Esophagus squamous epithelium (tissue), 4 donors: ENCODE results near the gene BNIPL.

Experiments
- POLR2A ChIP-seq, 4 donors: fragments of 450-650 bp; IDR thresholded peaks; one replicate each; pipeline ENCODE4 v1.6.1; 2017; ENCODE audit warnings: antibody characterized with exemption in 4 of 4, mild to moderate bottlenecking in 4 of 4, moderate library complexity in 3 of 4
- TF ChIP-seq, protein P1 (sequence below), 6 experiments: fragments of 450-650 bp in 4 of 6; fragments of 200-600 bp in 2 of 6; sonication (generic) in 2 of 6; IDR thresholded peaks; one replicate each; pipeline ENCODE4 v1.5.1; 2016 to 2019; ENCODE audit warnings: antibody characterized with exemption in 6 of 6, mild to moderate bottlenecking in 4 of 6, moderate library complexity in 4 of 6

DNA sequence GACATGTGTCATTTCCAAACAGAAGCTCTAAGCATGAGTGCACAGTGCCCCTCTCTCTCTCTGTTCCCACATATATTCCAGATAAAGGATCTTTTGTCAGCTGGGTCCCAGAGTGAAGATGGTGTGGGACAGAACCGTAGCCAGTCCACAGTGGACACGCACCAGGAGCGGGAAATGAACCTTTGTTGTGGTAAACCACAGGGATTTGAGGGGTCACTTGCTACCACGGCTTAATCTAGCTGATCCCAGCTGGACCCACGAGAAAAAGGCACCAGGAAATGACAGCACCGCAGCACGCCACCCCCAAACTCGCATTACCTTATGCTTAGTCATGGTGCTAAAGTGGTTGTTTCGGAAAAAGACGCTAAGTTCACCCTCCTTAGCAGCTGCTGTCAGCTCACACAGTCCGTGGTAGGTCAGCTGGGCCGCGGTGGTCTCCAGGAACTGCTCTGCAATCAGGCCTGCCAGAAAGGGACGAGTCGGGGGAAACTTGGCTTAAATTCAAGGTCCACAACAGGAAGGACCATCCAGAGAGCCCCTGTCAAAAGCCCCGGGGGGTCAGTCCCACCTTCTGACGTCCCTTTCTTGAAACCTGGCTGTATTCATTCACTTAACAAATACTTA lies 37.2 kb upstream of the BNIPL start:
- TF ChIP-seq, protein P1, sequence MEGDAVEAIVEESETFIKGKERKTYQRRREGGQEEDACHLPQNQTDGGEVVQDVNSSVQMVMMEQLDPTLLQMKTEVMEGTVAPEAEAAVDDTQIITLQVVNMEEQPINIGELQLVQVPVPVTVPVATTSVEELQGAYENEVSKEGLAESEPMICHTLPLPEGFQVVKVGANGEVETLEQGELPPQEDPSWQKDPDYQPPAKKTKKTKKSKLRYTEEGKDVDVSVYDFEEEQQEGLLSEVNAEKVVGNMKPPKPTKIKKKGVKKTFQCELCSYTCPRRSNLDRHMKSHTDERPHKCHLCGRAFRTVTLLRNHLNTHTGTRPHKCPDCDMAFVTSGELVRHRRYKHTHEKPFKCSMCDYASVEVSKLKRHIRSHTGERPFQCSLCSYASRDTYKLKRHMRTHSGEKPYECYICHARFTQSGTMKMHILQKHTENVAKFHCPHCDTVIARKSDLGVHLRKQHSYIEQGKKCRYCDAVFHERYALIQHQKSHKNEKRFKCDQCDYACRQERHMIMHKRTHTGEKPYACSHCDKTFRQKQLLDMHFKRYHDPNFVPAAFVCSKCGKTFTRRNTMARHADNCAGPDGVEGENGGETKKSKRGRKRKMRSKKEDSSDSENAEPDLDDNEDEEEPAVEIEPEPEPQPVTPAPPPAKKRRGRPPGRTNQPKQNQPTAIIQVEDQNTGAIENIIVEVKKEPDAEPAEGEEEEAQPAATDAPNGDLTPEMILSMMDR (IDR thresholded peaks at IDR 0.05): no peak
- no peak for TF ChIP-seq POLR2A (IDR thresholded peaks at IDR 0.05)
